ENCODE measurements around the gene PLD5.

GRCh38 chr1:242468784-242469183 is 55.7 kb downstream of the PLD5 start:
- TF ChIP-seq CTCF (IDR thresholded peaks at IDR 0.05) (no peak), POLR2A (IDR thresholded peaks at IDR 0.05) (no peak)

Data from body of pancreas (tissue), 4 donors.